HG02870 (cell line): Measurements from ENCODE around the gene RAG1.

Source experiments
- ATAC-seq: cut with Tn5 transposase; IDR thresholded peaks from one replicate; pipeline ENCODE4 v1.9.1; 2021; ENCODE audit warnings: mild to moderate bottlenecking, moderate library complexity; ENCODE audit not compliant: unreplicated experiment

The RAG1 gene

DNA sequence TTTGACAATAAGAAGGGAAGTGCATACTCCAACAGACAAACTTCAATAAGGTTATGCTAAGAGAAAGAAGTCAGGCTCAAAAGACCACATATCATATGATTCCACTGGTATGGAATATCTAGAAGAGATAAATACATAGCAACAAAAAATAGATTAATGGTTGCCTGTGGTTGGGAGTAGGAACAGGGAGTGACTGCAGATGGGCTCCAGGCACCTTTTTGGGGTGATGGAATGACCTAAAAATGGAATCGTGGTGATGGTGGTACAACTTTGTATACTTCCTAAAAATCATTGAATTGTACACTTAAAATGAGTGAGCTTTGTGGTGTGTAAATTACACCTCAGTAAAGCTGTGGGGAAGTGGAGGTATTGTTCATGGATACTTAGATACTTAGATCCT lies 59.2 kb downstream of the RAG1 start:
- ATAC-seq, result no peak

DNA sequence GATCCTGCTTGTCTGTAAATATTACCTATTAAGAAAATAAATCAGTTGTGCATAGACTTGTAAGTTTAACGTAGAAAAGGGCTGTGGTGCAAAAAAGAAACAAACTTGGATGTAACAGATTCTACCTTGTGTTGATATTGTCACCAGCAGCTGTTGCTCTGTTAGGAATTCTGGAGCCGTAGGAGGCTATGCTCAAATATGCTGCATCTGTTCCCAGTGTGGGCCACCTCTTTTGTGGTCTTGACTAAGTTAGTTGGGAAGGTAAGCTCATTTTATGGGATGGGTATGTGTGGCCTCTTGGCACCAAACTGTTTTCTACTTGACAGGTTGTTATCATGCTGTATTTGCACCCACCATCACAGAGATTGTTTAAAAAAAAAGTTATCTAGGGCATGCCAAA lies 59.7 kb downstream of the RAG1 start:
- ATAC-seq, result no peak

DNA sequence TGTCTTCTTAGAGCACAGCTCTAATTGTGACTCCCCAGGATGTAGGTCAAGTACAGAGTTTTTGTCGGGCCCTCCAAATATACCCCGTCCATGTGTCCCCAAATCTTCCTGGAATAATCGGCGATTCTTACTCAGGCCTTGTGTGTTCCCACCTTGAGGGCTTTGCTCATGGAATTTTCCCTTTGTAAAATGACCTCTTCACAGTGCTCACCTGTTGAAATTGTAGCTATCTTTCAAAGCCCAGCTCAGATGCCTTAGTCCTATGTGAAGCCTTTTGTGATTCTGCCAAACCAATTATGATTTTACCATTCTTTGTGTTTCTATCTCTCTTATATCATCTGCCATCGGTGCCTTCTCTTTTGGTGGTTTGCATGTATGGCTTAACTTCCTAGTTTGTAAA lies 60.3 kb downstream of the RAG1 start:
- ATAC-seq, result no peak

DNA sequence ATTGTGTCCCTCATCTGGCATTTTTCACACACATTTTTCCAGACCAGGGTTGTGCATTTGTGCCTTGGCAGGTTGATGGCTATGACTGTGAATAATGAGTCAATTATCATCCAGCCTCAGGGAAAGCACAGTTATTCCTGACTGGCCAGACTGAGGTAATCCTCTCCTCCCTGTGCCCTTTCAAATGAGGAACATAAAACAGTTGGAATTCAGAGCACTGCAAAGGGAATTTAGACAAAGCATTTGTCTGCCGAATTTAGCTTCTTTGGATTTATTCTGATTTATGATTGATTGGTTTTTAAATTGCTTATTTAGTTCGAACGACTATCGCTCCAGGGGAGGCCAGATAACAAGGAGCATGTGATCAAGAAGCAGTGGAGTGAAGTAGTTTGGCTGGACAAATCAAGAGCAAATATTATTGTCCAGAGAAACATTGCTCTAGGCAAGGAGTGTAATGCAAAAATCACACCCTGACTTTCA lies 61.0 kb downstream of the RAG1 start:
- no peak for ATAC-seq
